Adipose tissue (tissue), 3 donors: ENCODE measurements around the gene LMNTD2. TPM values are rescaled to one million over a fixed set of nuclear protein-coding genes. Genes with fewer than 3 reads are reported as not detected.

Experiments
- H3K27ac ChIP-seq: one replicate; pipeline ENCODE4 v1.5.1; 2013; ENCODE audit warnings: low read depth, low read length
- WGBS, 3 donors: extraction: QIAGEN DNeasy Blood & Tissue Kit; methylation state at CpG; one replicate each; pipeline ENCODE4 v1.1.7; 2013; 5-methylcytosine and 5-hydroxymethylcytosine counted together
- polyA plus RNA-seq, 3 donors: library from polyadenylated mRNA; stranded (reverse); fragments of 200-250 nt; gene quantifications; one replicate each; pipeline ENCODE4 v1.2.3, GENCODE V29; 2013
- donor health status: healthy with polysubstance abuse.
- donor health status: Bipolar disorder and iron deficiency.
- donor health status: healthy.

Gene LMNTD2
- polyA plus RNA-seq, 3 donors: 1.2 to 5.2 (median 1.9) TPM

GRCh38 chr11:540583-541432 lies 19.7 kb downstream of the LMNTD2 start:
- WGBS, 3 donors: 88 to 92% (median 90%) methylated on average over 20 to 23 of the region's 23 CpGs
- H3K27ac ChIP-seq: no peak overlapping the region

GRCh38 chr11:539971-540481 lies 20.5 kb downstream of the LMNTD2 start:
- 84 to 92% (median 89%) methylated on average over 7 to 8 of the region's 8 CpGs for WGBS, 3 donors
- H3K27ac ChIP-seq: no peak overlapping the region

- 88 to 93% (median 93%) methylated on average over 20 of the region's 20 CpGs for WGBS, 3 donors
- H3K27ac ChIP-seq: no peak overlapping the region
Observed at GRCh38 chr11:538431-539051, 22.0 kb downstream of the LMNTD2 start.

- 34 to 52% (median 50%) methylated on average over 19 of the region's 19 CpGs for WGBS, 3 donors
- no peak overlapping the region for H3K27ac ChIP-seq
Observed at GRCh38 chr11:537622-538430, 22.7 kb downstream of the LMNTD2 start.

GRCh38 chr11:536841-537621 lies 23.5 kb downstream of the LMNTD2 start, which contains the start of gene LRRC56:
TSS of gene LRRC56 (plus strand) at chr11:537527. CDS start at chr11:540685, 3,158 bp downstream.
- no peak within 1 kb of the TSS for H3K27ac ChIP-seq
- WGBS, 3 donors: 2 to 4% (median 3%) methylated on average over 84 to 93 of the region's 93 CpGs

- H3K27ac ChIP-seq: no peak within 1 kb of the TSS
- 2 to 3% (median 2%) methylated on average over 52 to 97 of the region's 97 CpGs for WGBS, 3 donors
Observed at GRCh38 chr11:535519-536454, 24.8 kb downstream of the LMNTD2 start, which contains the start of gene HRAS. TSS of gene HRAS (minus strand) at chr11:535576.

GRCh38 chr11:535210-535518 lies 25.4 kb downstream of the LMNTD2 start:
- H3K27ac ChIP-seq: no peak overlapping the region
- WGBS, 3 donors: 0 to 1% methylated on average over 9 to 39 of the region's 56 CpGs; no CpG with 5 or more reads in 1 of the 3 donors

GRCh38 chr11:534396-535209 lies 25.9 kb downstream of the LMNTD2 start:
- H3K27ac ChIP-seq: no peak overlapping the region
- 9 to 12% (median 10%) methylated on average over 42 to 66 of the region's 66 CpGs for WGBS, 3 donors

GRCh38 chr11:533586-534395 lies 26.7 kb downstream of the LMNTD2 start:
- WGBS, 3 donors: 91 to 94% (median 94%) methylated on average over 30 to 37 of the region's 37 CpGs
- no peak overlapping the region for H3K27ac ChIP-seq

- 93 to 94% (median 93%) methylated on average over 31 to 33 of the region's 33 CpGs for WGBS, 3 donors
- no peak overlapping the region for H3K27ac ChIP-seq
Observed at GRCh38 chr11:532986-533585, 27.5 kb downstream of the LMNTD2 start.

- WGBS, 3 donors: 78 to 94% (median 83%) methylated on average over 22 to 23 of the region's 23 CpGs
- H3K27ac ChIP-seq: no peak overlapping the region
Observed at GRCh38 chr11:532527-532985, 28.0 kb downstream of the LMNTD2 start.

GRCh38 chr11:531919-532526 lies 28.5 kb downstream of the LMNTD2 start:
- H3K27ac ChIP-seq: no peak overlapping the region
- WGBS, 3 donors: 77 to 88% (median 85%) methylated on average over 15 to 18 of the region's 18 CpGs

GRCh38 chr11:530960-531831 lies 29.3 kb downstream of the LMNTD2 start:
- H3K27ac ChIP-seq: no peak overlapping the region
- 86 to 92% (median 90%) methylated on average over 26 to 28 of the region's 28 CpGs for WGBS, 3 donors
